H9 (cell line): ENCODE data around the gene ARSG. TPM values are rescaled to one million over a fixed set of nuclear protein-coding genes. Genes with fewer than 3 reads are reported as not detected.
A peak's percentile ranks its signal among the peaks of the same experiment; 100 is the strongest.

Experiments
- DNase-seq: peaks from one replicate; pipeline ENCODE4 v3.0.0-alpha.2; 2017
- H2AFZ ChIP-seq: one replicate; pipeline ENCODE4 v1.6.1; 2013; ENCODE audit warnings: mild to moderate bottlenecking, low read length, control low read depth, moderate library complexity
- H2AK5ac ChIP-seq: 2 replicates; pipeline ENCODE4 v1.6.1; 2013; ENCODE audit warnings: low read length, control low read depth, mixed read lengths; ENCODE audit not compliant: insufficient read length
- H2BK120ac ChIP-seq: one replicate; pipeline ENCODE4 v1.6.1; 2013; ENCODE audit warnings: low read depth, mild to moderate bottlenecking, low read length, control low read depth, inconsistent platforms; ENCODE audit not compliant: poor library complexity, severe bottlenecking
- H2BK12ac ChIP-seq: 2 replicates; pipeline ENCODE4 v1.6.1; 2013; ENCODE audit warnings: low read length, control low read depth, mixed read lengths, low read depth; ENCODE audit not compliant: insufficient read length
- H2BK15ac ChIP-seq: 2 replicates; pipeline ENCODE4 v1.6.1; 2013; ENCODE audit warnings: low read depth, low read length, control low read depth
- H2BK20ac ChIP-seq: one replicate; pipeline ENCODE4 v1.6.1; 2013; ENCODE audit warnings: low read depth, mild to moderate bottlenecking, low read length, control low read depth, inconsistent platforms; ENCODE audit not compliant: poor library complexity, severe bottlenecking
- H2BK5ac ChIP-seq: 2 replicates; pipeline ENCODE4 v1.6.1; 2013; ENCODE audit warnings: low read length, control low read depth, mixed read lengths; ENCODE audit not compliant: insufficient read length
- H3K14ac ChIP-seq: 2 replicates; pipeline ENCODE4 v1.6.1; 2013; ENCODE audit warnings: low read length, control low read depth; ENCODE audit not compliant: insufficient read depth
- H3K18ac ChIP-seq: 2 replicates; pipeline ENCODE4 v1.6.1; 2013; ENCODE audit warnings: low read depth, mild to moderate bottlenecking, mixed read lengths, low read length, control low read depth; ENCODE audit not compliant: insufficient read length
- H3K23ac ChIP-seq: 2 replicates; pipeline ENCODE4 v1.6.1; 2013; ENCODE audit warnings: low read length, control low read depth, mixed read lengths, low read depth; ENCODE audit not compliant: insufficient read length
- H3K23me2 ChIP-seq: 2 replicates; pipeline ENCODE4 v1.6.1; 2013; ENCODE audit warnings: low read depth, mild to moderate bottlenecking, mixed read lengths, low read length, control low read depth; ENCODE audit not compliant: insufficient read length, poor library complexity, severe bottlenecking
- H3K27ac ChIP-seq: 2 replicates; pipeline ENCODE4 v1.5.1; 2013; ENCODE audit warnings: low read length, control low read depth, mixed read lengths, low read depth; ENCODE audit not compliant: insufficient read length
- H3K27me3 ChIP-seq: 2 replicates; pipeline ENCODE4 v1.6.1; 2013; ENCODE audit warnings: low read length, control low read depth, inconsistent platforms; ENCODE audit not compliant: insufficient read depth
- H3K4ac ChIP-seq: 2 replicates; pipeline ENCODE4 v1.6.1; 2013; ENCODE audit warnings: low read depth, mild to moderate bottlenecking, control low read depth, inconsistent platforms, low read length, moderate library complexity
- H3K4me1 ChIP-seq: 2 replicates; pipeline ENCODE4 v1.6.1; 2013; ENCODE audit warnings: low read length, control low read depth, inconsistent platforms; ENCODE audit not compliant: insufficient read depth
- H3K4me2 ChIP-seq: 2 replicates; pipeline ENCODE4 v1.6.1; 2013; ENCODE audit warnings: low read length, control low read depth, mixed read lengths; ENCODE audit not compliant: insufficient read length, insufficient read depth
- H3K56ac ChIP-seq: 2 replicates; pipeline ENCODE4 v1.6.1; 2013; ENCODE audit warnings: low read depth, mild to moderate bottlenecking, mixed read lengths, low read length, control low read depth; ENCODE audit not compliant: insufficient read length
- H3K79me1 ChIP-seq: 2 replicates; pipeline ENCODE4 v1.6.1; 2013; ENCODE audit warnings: low read depth, mild to moderate bottlenecking, moderate library complexity, low read length, control low read depth, inconsistent platforms; ENCODE audit not compliant: insufficient read depth, poor library complexity, severe bottlenecking
- H3K79me2 ChIP-seq: 2 replicates; pipeline ENCODE4 v1.6.1; 2013; ENCODE audit warnings: low read length, control low read depth, inconsistent platforms; ENCODE audit not compliant: insufficient read depth
- H3K9ac ChIP-seq: 2 replicates; pipeline ENCODE4 v1.6.1; 2013; ENCODE audit warnings: low read length, control low read depth, mixed read lengths; ENCODE audit not compliant: insufficient read length; ENCODE audit errors: extremely low read depth
- H3K9me3 ChIP-seq: one replicate; pipeline ENCODE4 v1.6.1; 2013; ENCODE audit warnings: low read depth, low read length, inconsistent platforms; ENCODE audit not compliant: control insufficient read depth
- H3T11ph ChIP-seq: one replicate; pipeline ENCODE4 v1.6.1; 2013; ENCODE audit warnings: mild to moderate bottlenecking, low read length, control low read depth, inconsistent platforms
- H4K20me1 ChIP-seq: one replicate; pipeline ENCODE4 v1.6.1; 2013; ENCODE audit not compliant: control insufficient read depth, insufficient read length, insufficient read depth
- H4K5ac ChIP-seq: 2 replicates; pipeline ENCODE4 v1.6.1; 2013; ENCODE audit warnings: low read depth, mild to moderate bottlenecking, mixed read lengths, low read length, control low read depth; ENCODE audit not compliant: insufficient read length
- H4K8ac ChIP-seq: replicated peaks from 2 replicates; pipeline ENCODE4 v1.6.1; 2013; ENCODE audit warnings: low read length, control low read depth, mixed read lengths, low read depth; ENCODE audit not compliant: insufficient read length
- H4K91ac ChIP-seq: 2 replicates; pipeline ENCODE4 v1.6.1; 2013; ENCODE audit warnings: low read depth, mild to moderate bottlenecking, moderate library complexity, mixed read lengths, low read length, control low read depth; ENCODE audit not compliant: insufficient read length
- H3K27ac Mint-ChIP-seq, 3 experiments: 2 replicates in 2 of 3; 3 replicates in 1 of 3; pipeline ENCODE4 v1.8.0; 2020 to 2021; ENCODE audit warnings: mixed read lengths in 3 of 3, mild to moderate bottlenecking in 1 of 3, moderate library complexity in 1 of 3
- H3K27me3 Mint-ChIP-seq: 2 replicates; pipeline ENCODE4 v1.8.0; 2021; ENCODE audit warnings: low read depth, mild to moderate bottlenecking, moderate library complexity, mixed read lengths
- H3K36me3 Mint-ChIP-seq, 3 experiments: 2 replicates in 2 of 3; 3 replicates in 1 of 3; pipeline ENCODE4 v1.8.0; 2020 to 2021; ENCODE audit warnings: low read depth in 3 of 3, mixed read lengths in 3 of 3; ENCODE audit not compliant: insufficient read depth in 1 of 3
- H3K4me1 Mint-ChIP-seq, 2 experiments: 2 replicates each; pipeline ENCODE4 v1.8.0; 2020; ENCODE audit warnings: mixed read lengths in 2 of 2
- H3K4me3 Mint-ChIP-seq, 2 experiments: 2 replicates in 1 of 2; 3 replicates in 1 of 2; pipeline ENCODE4 v1.8.0; 2020 to 2021; ENCODE audit warnings: mild to moderate bottlenecking in 2 of 2, mixed read lengths in 2 of 2, moderate library complexity in 1 of 2
- H3K9me3 Mint-ChIP-seq, 2 experiments: 2 replicates in 1 of 2; 3 replicates in 1 of 2; pipeline ENCODE4 v1.8.0; 2020; ENCODE audit warnings: mild to moderate bottlenecking in 2 of 2, mixed read lengths in 2 of 2, moderate library complexity in 1 of 2
- CTCF ChIP-seq: fragments of 200-600 bp; sonication (generic); conservative IDR thresholded peaks from 3 replicates; pipeline ENCODE4 v1.8.0; 2021; ENCODE audit warnings: antibody characterized with exemption, mild to moderate bottlenecking
- WGBS: extraction: QIAGEN DNeasy Blood & Tissue Kit; methylation state at CpG from one replicate; pipeline ENCODE4 v1.1.7; 2013; ENCODE audit warnings: missing lambda C conversion rate, low lambda C conversion rate, mixed read lengths; ENCODE audit not compliant: insufficient read length; ENCODE audit errors: extremely low coverage; 5-methylcytosine and 5-hydroxymethylcytosine counted together
- total RNA-seq: library from RNA; stranded (reverse); gene quantifications from 2 replicates; pipeline ENCODE4 v1.2.1, GENCODE V29; 2021

Gene ARSG
- total RNA-seq, 1 experiment from 2014 or later, result 3.6 TPM

- Histone ChIP-seq H4K8ac (no peak overlapping the region), H2AFZ (no peak overlapping the region), H3K4me1 (no peaks in the 10 kb centered on the region), H3K27me3 (no peaks in the 10 kb centered on the region), H3K56ac (no peak overlapping the region), H2AK5ac (no peak overlapping the region), H2BK20ac (no peak overlapping the region), H3K9ac (no peak overlapping the region), H2BK15ac (no peak overlapping the region), H2BK120ac (no peak overlapping the region), H4K5ac (no peak overlapping the region), H2BK12ac (no peak overlapping the region), H3K23me2 (no peaks in the 10 kb centered on the region), H4K20me1 (no peaks in the 10 kb centered on the region), H3K27ac (no peak overlapping the region), H3K79me2 (no peaks in the 10 kb centered on the region), H3T11ph (no peak overlapping the region), H3K23ac (no peak overlapping the region), H3K4ac (no peak overlapping the region), H3K9me3 (no peaks in the 10 kb centered on the region), H2BK5ac (no peak overlapping the region), H4K91ac (no peak overlapping the region), H3K18ac (no peak overlapping the region), H3K14ac (no peak overlapping the region), H3K79me1 (no peaks in the 10 kb centered on the region), H3K4me2 (no peak overlapping the region)
- Mint-ChIP-seq H3K27ac (peak overlapping the region in 2 of 3 experiments; percentile 55 to 92; a peak in 2 of 7 replicates), H3K27me3 (no peaks in the 10 kb centered on the region), H3K36me3 (no peaks in the 10 kb centered on the region; a peak in 1 of 7 replicates), H3K9me3 (peaks cover 0 to 2% of the 10 kb centered on the region in 2 experiments; a peak in 2 of 5 replicates), H3K4me3 (no peak overlapping the region), H3K4me1 (peaks cover 22 to 33% of the 10 kb centered on the region in 2 experiments)
- WGBS, result no CpG with 5 or more reads among the region's 4 CpGs
- no peak for TF ChIP-seq CTCF
- DNase-seq, result no peak
Measured at GRCh38 chr17:68321556-68321954, 30.3 kb downstream of the ARSG start.
